Measurements from ENCODE around the gene PPP1R1A.

Gene PPP1R1A

DNA sequence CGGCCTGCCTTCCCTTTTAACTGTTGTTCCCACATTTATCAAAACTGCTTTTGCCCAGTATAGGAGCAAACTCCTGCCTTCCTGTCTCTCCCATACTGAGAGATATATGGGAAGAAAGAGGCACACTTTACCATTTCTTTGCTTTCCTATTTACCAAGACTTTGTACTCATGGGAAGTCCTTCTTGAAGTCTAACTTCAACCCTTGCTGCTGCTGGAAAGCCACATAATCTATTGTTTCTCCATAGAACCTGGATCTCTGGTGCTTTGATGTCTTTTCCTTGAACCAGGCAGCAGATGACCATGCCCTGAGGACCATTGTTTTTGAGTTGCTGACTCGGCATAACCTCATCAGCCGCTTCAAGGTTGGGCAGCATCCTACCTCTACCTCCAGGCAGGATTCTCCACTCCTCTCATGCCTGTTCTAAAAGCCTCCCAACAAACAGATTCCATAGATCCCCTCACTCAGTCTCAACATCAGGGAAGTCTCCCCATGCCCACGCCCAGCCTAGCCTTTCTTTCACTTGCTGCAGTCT is 18.4 kb downstream of the PPP1R1A start:
- no peak for DNase-seq

DNA sequence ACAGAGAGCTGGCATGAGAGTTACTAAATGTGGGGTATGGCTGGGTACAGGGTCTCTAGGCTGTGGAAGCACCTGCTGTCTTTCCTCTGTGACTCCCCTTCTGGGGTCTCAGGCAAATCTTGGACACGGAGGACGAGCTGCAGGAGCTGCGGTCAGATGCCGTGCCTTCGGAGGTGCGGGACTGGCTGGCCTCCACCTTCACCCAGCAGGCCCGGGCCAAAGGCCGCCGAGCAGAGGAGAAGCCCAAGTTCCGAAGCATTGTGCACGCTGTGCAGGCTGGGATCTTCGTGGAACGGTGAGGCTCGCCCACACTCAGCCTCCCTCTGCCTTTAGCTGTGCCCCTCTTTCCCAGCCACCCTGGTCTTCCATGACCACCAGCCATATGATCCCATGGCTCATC is 19.4 kb downstream of the PPP1R1A start:
- DNase-seq = no peak

DNA sequence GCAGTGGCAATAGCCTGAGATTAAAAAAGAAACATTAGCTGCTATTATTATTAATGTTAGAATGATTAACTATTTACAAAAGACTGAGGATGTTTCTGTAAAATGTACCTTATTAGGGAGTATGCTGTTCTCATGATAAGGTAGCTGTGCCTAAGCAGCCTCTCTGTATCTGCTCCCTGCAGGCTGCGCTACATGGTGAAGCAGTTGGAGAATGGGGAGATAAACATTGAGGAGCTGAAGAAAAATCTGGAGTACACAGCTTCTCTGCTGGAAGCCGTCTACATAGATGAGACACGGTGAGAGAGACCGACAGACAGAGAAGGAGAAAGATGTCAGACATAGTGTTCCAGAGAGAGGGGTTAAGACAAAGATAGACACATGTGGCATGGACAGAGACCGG is 21.7 kb downstream of the PPP1R1A start:
- no peak for DNase-seq

DNA sequence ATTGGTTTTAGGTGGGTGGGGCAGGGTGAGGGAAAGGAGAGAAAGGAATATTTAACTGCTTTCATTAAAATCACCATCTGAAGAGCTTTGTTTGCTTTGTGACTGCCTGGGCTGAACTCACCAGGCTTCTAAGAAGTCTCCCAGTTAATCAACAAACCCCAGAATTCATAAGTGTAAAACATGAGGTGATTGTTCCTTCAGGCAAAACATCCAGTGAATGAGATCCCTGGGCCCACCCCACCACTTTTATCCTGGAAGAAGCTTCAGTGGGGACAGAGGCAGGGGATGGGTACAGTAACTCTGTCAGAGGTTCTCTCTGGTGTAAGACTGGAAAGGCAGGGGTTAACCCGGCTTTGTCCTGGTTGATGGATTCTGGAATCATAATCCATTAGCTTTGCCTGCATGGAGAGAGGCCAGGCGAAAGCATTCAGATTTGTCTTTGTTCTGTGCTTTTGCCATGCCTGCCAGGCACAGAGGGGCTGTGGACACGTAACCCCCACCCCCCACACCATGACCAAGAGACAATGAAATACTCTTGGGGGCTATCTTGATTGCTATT is 22.4 kb downstream of the PPP1R1A start:
- no peak for DNase-seq

DNA sequence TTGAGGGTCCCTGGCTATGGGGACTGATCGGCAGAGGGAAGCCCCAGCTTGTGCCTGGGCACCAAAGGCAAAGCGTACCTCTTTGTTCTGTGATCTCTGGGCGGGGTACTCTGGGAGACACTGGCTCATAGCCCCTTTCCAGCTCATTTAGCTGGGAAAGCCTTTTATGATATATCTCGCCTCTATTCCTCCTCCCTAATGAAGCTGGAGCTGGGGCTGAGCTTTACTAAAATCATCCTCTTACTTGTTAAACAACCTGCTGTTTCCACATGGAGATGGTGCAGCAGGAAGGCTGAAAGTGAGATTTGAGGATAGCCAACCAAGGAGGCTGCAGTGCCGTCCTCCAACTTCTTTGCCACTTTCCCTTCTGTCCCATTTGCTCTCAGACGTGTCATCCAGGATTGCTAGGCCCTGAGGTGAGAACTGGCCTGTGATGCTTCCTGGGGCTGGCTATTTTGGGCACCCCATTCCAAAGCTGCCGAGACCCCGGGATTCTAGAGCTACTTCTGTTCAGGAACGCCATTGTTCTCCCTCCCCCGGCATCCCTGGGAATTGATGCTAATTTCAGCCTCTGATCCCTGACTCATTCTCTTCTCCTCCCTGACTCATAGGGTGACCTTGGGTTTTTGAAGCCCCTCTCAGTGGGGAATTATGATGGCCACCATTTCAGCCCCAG is 23.0 kb downstream of the PPP1R1A start:
- DNase-seq = no peak

DNA sequence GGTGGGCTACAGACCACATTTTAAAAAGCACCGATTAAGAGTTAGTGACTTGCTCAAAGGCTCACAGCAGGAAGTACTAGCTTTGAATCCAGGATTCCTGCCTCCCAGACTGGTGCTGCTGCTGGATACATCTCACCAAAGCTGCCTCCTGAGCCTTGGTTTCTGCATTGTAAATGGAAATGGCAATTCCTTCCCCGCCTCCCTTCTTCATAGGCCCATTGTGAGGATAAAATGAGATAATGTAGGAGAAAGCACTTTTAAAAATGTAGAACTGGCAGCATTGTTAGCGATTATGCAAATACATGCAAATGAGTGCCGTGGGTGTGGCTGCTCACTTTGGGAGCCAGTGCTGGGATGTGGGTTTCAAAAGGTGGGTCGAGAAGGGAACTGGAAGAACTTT is 23.7 kb downstream of the PPP1R1A start:
- DNase-seq = no peak

DNA sequence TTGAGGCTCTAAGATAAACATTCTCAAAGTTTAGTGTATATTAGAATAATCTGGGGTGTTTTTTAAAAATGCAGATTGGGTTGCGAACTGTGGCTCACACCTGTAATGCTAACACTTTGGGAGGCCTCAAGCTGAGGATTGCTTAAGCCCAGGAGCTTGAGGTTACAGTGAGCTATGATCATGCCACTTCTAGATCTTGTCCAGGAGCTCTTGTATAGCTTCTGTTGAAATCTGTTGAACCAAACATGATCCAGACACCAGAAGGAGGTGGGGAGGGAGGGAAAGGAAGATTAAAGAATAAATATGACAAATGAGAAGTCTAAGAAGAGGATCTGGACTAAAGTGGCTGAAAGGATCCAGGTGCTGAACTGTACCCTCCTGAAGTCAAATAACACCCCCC is 24.7 kb downstream of the PPP1R1A start:
- DNase-seq = no peak

DNA sequence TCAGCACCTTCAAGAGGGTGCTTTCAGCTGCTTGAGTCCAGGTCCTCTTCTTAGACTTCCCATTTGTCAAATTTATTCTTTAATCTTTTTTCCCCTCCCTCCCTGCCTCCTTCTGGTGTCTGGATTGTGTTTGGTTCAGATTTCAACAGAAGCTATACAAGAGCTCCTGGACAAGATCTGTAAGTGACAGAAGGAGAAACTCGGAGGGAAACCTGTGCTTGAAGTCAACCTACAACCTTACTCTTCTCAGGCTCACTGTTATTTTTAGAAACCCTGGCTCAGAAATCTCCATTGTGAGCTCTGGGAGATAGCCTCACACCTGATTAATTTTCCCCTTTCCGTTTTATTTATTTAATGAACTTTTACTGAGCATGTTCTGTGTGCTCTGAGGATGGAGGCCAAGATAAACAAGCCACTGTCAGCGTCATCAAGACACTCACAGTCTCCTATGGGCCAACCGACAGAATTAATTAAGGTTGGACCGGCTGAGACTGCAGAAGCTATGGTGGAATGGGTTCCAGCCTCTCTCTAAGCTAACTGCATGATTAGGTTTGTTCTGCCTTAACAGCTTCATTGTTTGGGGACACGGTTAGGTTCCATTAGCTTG is 25.6 kb downstream of the PPP1R1A start:
- no peak for DNase-seq

DNA sequence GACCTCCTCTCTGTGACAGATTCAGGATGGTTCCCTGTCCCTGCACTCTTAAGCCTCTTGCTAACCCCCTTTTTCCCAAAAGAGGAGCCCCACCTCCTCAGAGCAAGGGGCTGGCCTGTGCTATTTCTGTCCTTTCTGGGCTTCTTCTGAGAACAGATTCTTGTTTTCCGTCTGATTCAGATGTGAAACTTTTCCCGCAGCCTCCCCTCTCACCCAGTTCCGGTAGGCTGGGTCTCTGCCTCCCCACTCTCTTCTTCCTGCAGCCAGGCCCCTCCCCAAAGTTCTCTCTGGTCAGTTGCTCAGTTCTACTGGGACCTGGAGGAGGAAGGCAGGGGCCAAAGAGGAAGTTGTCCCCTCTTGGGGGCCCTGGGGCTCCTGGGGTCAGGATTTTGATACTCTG is 27.3 kb downstream of the PPP1R1A start:
- DNase-seq = no peak

DNA sequence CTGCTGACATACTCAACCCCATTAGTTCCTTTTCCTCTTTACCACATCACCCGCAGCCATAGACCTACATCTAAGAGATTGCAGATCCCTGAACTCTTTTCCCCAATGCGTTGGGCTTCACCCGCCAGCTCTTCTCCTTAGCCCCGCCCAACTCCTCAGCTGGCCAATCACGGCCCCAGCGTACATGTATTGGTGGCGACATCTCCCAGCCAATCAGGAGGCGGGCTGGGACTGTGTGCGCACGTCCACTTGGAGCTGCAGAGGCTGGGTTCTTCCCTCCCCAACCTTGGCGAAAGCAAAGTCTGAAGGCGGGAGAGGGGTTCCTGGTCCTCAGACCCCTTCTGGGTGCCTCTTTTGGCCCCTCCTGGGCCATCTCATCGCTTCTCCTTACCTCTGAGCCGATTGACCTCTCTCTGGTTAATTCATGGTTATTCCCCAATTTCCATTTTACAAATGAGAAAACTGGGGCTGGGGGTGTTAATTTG is 28.0 kb downstream of the PPP1R1A start:
- peak; percentile 91 to 92 for DNase-seq

DNA sequence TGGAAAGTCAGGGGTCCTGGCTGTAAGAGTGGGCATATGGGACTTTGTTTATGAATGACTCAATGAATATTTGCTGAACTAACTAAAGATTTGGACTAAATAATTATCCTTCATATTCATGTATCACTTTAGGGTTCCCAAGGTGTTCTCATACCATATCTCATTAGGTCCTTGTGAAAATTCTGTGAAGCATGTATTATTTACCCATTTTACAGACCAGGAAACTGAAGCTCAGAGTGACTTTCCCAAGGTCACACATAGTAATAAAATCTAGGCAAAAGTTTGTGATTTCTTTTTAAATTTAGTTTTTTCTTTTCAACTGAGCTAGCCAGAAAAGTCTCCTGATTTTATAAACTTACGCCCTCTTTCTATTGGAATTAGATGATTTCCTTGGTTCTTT is 29.7 kb downstream of the PPP1R1A start:
- no peak for DNase-seq

DNA sequence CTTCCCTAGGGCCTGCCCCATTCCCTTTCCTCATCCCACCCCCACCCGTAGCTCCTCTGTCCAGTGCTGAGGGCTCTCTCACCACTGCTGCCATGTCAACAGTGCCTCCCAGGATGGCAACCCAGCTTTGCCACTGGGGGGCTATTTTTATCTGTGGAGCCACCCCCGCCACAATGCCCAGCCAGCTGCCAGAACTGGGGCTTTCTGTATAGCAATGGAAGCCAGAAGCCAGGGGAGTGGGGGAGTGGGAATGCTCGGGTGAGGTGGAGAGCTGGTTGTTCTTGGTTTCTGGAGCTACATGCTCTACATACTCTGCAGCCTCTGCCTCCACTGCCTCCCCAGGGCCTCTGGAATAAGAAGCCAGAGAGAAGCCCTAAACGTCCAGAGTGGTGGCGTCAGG is 30.1 kb downstream of the PPP1R1A start:
- no peak for DNase-seq

DNA sequence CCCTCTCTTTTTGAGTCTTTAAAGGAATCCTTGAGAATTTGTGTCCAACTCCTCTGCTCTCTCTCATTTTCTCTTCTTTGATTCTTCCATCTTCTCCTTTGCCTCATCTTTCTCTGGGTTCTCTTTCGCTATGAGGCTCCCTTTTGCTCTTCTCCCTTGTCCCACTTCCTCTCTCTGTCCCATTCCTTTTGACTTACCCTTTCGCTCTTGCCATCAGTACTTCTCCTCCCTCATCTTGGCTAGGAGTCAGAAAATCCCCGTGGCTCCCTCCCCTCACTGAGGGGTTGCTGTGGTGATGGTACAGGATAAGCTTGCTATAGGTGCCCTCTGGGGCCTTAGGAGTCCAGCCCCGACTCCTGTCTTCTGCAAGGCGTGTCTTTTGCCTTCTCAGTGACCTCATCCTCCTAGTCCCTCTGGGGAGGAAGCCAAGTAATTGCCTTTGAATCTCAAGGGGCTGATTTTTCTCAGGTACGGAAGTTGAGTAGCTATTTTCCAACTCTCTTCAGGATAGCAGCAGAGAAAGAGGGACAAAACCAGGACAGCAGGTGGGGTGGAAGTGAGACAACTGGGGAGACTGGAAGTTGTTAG is 32.7 kb downstream of the PPP1R1A start:
- no peak for DNase-seq

DNA sequence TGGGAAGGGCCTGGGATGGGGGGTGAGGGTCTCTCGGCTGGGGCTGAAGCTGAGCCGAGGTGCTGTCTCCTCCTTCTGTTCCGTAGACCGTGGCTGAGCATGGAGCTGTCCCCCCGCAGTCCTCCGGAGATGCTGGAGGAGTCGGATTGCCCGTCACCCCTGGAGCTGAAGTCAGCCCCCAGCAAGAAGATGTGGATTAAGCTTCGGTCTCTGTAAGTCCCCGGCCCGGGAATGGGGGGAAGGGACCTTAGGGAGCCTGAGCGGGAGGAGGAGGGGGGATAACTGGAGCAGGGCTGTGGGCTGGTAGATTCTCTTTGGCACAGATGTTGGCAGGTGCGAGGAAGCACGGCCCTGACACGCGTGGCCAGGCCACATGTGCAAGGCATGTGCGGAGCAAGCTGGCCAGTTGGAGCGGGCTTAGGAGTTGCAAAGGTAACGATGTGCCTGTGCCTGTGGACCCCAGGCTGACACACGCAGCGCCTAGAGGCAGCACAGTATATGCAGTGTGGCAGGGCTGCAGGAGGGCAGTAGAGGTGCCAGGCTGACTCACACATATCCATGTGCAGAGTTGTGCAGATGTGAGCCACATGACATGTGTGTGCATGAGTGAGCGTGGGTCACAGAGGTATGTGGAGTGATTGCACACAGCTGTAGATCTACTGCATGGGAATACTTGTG is 38.5 kb downstream of the PPP1R1A start:
- no peak for DNase-seq

DNA sequence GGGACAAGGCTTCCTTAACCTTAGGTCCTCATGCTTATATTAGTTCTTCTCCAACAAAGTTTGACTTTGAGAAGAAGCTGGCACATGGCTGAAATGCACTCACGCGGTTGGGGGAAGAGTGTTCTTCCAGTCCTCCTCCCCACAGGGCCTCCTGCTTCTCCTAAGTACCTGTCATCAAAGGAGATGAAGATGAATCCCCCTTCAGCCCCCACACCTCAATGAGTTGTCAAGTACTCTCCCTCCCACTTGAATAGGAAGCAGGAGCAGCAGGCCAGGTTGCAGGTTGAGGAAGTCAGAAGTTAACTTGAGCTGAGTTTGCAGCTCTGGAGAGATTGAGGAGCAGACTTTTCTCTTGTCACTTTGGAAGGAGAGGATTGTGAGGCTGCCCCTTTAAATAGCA is 41.9 kb downstream of the PPP1R1A start:
- DNase-seq = no peak

DNA sequence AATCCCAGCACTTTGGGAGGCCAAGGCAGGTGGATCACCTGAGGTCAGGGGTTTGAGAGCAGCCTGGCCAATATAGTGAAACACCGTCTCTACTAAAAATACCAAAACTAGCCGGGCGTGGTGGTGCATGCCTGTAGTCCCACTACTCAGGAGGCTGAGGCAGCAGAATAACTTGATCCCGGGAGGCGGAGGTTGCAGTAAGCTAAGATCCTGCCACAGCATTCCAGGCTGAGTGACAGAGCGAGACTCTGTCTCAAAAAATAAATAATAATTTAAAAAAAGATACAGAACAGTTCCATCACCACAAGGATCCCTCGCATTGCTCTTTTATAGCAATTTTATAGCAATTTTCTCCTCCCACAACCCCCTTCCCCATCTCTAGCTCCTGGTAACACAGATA is 43.7 kb downstream of the PPP1R1A start:
- no peak for DNase-seq

DNA sequence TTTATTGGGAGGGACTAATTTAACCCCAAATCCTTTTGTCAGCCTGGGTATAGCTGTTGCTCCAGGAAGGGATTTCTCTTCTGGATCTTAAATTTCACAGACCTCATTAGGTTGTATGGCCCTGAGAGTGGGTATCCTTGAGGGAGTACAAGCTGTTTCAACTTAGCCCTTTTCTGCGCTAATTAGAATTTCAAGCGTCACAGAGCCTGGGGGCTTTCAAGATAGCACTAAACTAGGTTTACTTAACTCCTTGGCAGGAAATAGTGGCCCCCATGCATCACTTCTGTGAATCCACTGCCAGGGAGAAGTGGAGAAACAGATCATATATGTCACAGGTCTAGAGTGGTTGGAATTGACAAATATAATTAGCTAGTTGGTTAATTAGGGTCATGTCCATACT is 44.9 kb downstream of the PPP1R1A start:
- DNase-seq = no peak

DNA sequence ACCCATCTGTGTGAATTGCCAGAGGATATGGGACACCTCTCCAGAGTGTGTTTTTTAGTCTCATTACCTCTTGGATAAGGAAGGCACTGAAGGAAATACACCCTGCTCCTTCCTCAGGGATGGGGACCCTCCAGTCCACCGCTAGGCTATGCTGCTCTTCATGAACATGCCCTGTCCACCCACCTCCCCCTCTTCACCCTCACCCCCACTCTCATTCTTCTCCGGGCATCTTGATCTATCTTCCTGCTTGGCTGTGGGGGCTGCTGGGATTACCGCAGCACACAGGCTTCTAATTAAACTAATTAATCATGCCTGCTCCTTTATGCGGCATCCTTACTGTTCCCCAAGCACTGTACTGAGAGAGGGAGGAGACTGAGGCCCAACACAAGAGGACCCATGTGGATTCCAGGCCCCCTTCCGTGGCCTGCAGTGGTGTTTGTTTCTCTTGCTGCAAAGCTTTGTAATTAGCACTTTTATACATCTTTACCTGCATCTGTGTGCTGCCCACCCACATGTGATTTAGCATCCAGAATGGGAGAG is 46.6 kb downstream of the PPP1R1A start:
- no peak for DNase-seq

DNA sequence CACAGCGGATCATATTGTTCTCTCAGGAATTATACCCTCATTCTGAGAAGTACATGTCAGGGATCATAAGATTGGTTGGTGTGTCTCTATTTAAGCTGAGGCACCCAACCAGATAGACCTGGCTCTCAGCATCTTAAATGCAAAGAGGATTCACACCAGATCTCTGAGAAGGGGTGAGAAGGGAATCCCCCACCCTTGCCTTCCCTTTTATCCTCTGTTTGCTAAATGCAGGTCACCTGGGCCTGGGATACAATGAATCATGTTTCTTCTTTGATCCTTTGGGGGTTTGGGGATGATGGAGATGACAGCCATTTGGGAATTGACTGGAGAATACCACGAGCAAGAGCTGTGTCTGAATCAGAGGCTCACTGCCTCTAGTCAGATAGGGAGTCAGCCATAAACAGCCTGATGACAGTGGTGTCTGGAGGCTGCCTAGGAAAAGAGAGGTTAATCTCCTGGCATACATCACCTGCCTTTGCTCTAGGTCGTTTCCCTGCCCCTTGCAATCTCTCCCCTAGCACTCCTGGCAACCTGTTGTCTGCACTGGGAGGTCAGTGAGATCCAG is 50.2 kb downstream of the PPP1R1A start:
- no peak for DNase-seq

DNA sequence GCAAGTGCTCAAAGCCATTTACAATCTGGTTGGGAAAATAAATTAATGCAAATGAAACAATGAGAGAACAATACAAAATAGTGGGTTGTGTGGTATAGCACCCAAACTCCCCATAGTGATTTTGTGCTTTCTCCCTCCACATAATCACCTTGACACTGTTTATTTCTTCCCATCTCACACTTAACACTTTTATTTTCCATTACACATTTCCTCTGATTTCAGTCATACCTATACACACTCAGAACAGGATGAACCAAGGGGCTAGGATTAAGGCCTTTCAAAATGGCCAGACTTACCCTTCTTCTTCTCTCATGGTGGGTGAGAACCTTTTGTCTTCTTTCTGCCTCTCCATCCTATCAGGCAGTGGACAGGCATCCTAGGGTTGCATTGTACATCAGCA is 53.0 kb downstream of the PPP1R1A start:
- no peak for DNase-seq

DNA sequence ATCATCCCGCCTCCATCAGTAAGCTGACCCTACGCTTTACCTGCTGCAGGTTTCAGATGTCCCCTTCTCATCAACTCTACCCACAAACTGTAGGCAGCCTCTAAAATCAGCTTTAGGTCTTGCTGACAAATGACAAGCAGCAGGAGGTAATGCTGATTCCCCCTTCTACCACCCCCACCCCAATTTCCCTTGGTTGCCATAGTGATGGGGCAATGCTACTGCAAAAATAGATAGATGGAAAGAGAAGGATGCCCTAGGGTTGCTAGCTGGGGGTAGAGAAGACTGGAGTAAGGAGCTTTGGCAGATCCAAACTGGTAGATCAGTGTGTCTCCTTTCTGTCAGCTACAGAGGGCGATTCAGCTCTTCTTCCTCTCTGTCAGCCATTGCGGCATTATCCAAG is 58.9 kb downstream of the PPP1R1A start:
- no peak for DNase-seq
